WERI-Rb-1 (cell line): ENCODE results near the gene KIAA0232.
A peak's percentile ranks its signal among the peaks of the same experiment; 100 is the strongest.

Experiments used
- DNase-seq: peaks from one replicate; pipeline ENCODE4 v3.0.0-alpha.2; 2020
- H3K27ac ChIP-seq: fragments of 250-450 bp; sonication (Bioruptor Pico); 2 replicates; pipeline ENCODE4 v1.5.1; 2020; ENCODE audit warnings: mild to moderate bottlenecking, moderate library complexity
- H3K27me3 ChIP-seq: fragments of 250-450 bp; sonication (Bioruptor Pico); 2 replicates; pipeline ENCODE4 v1.5.1; 2021; ENCODE audit warnings: mild to moderate bottlenecking, low read depth, moderate library complexity; ENCODE audit not compliant: insufficient read depth, severe bottlenecking
- H3K36me3 ChIP-seq: fragments of 250-450 bp; sonication (Bioruptor Pico); 2 replicates; pipeline ENCODE4 v1.5.1; 2020; ENCODE audit warnings: mild to moderate bottlenecking, moderate library complexity
- H3K4me3 ChIP-seq: 2 replicates; pipeline ENCODE4 v1.5.1; 2011; ENCODE audit warnings: low read depth, mild to moderate bottlenecking, control low read depth, low read length
- H3K9me3 ChIP-seq: fragments of 250-450 bp; sonication (Bioruptor Pico); 2 replicates; pipeline ENCODE4 v1.5.1; 2021; ENCODE audit warnings: mild to moderate bottlenecking, moderate library complexity; ENCODE audit not compliant: severe bottlenecking
- TF ChIP-seq, protein P1 (sequence below): IDR thresholded peaks from 2 replicates; pipeline ENCODE4 v1.5.1; 2011; ENCODE audit warnings: low read depth, mild to moderate bottlenecking, control low read depth, inconsistent platforms, low read length

KIAA0232 gene, protein sequence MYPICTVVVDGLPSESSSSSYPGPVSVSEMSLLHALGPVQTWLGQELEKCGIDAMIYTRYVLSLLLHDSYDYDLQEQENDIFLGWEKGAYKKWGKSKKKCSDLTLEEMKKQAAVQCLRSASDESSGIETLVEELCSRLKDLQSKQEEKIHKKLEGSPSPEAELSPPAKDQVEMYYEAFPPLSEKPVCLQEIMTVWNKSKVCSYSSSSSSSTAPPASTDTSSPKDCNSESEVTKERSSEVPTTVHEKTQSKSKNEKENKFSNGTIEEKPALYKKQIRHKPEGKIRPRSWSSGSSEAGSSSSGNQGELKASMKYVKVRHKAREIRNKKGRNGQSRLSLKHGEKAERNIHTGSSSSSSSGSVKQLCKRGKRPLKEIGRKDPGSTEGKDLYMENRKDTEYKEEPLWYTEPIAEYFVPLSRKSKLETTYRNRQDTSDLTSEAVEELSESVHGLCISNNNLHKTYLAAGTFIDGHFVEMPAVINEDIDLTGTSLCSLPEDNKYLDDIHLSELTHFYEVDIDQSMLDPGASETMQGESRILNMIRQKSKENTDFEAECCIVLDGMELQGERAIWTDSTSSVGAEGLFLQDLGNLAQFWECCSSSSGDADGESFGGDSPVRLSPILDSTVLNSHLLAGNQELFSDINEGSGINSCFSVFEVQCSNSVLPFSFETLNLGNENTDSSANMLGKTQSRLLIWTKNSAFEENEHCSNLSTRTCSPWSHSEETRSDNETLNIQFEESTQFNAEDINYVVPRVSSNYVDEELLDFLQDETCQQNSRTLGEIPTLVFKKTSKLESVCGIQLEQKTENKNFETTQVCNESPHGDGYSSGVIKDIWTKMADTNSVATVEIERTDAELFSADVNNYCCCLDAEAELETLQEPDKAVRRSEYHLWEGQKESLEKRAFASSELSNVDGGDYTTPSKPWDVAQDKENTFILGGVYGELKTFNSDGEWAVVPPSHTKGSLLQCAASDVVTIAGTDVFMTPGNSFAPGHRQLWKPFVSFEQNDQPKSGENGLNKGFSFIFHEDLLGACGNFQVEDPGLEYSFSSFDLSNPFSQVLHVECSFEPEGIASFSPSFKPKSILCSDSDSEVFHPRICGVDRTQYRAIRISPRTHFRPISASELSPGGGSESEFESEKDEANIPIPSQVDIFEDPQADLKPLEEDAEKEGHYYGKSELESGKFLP (N-terminal part only)

DNA sequence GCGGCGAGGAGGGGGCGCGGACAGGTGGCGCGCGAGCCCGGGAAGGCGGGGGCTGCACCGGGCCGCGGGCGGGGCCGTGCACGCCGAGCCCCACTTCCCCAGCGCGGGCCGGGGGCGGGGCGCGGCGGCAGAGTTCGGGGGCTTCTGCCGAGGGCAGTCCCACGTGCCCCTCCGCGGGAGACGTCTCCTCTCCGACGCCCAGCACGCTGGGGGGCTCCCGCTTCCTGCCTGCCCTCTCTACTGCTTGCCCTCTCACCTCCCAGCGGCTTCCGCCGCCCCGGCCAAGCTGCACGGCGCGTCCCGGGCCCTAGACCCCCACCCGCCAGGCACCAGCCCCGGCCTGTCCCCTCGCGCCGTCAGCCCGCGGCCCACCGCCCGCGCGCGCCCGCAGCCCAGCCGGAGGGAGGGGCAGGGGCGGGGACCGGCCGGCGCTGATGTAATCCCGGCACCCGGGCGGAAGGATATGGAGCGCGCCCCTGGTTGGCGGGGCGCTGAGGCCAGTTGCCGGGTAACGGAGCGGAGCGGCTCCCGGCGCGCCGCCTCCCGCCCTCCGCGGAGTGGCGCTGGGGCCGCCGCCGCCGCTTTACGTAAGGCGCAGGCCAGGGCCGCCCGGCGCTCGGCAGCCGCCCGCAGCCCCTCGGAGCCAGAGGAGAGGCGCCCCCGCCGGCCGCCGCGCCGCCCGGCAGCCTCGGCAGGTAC, at the start of gene KIAA0232:
TSS of gene KIAA0232 (plus strand) at position 581 of the 699 bp plus-strand sequence. CDS start 41,727 bp downstream, outside the sequence.
- Histone ChIP-seq H3K4me3 (peak within 1 kb of the TSS; percentile 96), H3K36me3 (peaks cover 13% of the 10 kb centered on the region), H3K27me3 (no peaks in the 10 kb centered on the region), H3K9me3 (no peaks in the 10 kb centered on the region), H3K27ac (peak within 1 kb of the TSS; percentile 93)
- TF ChIP-seq, protein P1, sequence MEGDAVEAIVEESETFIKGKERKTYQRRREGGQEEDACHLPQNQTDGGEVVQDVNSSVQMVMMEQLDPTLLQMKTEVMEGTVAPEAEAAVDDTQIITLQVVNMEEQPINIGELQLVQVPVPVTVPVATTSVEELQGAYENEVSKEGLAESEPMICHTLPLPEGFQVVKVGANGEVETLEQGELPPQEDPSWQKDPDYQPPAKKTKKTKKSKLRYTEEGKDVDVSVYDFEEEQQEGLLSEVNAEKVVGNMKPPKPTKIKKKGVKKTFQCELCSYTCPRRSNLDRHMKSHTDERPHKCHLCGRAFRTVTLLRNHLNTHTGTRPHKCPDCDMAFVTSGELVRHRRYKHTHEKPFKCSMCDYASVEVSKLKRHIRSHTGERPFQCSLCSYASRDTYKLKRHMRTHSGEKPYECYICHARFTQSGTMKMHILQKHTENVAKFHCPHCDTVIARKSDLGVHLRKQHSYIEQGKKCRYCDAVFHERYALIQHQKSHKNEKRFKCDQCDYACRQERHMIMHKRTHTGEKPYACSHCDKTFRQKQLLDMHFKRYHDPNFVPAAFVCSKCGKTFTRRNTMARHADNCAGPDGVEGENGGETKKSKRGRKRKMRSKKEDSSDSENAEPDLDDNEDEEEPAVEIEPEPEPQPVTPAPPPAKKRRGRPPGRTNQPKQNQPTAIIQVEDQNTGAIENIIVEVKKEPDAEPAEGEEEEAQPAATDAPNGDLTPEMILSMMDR, result no peak
- peak; percentile 94 for DNase-seq

DNA sequence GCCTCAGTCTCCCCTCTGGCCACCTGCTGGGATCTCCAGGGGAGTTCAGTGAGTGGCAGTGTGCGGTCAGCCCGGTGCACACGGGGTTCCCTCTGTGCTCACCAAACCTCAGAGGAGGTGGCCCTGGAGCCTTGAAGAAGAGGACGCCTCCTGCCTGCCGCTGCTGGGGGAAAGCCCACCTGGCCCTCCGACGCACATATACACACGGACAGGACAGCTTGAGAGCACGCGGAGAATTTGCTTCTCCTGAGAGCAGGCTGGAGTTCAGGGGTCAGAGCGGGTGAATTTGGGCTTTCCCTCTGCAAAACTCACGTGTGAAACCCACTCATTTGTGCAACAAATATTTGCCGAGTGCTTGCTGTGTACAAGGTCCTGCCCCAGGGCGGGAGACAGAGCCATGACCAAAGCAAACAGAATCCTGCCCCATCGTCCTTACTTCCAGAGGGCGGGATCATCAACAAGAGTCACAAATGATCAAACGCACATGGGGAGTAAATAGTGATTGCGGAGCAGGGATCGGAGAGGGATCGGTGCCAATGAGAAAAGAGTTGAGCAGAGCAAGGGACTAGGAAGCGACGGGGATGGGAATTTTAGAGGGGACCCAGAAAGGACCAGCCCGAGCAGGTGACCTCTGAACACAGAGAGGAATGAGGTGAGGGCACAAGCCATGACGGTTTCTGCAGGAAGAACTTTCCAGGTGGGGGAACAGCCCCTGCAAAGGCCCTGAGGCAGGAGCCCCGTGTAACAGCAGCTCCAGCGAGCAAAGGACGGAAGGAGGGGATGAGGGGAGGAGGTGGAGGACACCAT, 49.0 kb upstream of the KIAA0232 start:
- TF ChIP-seq, protein P1, result no peak
- H3K36me3 ChIP-seq, result no peaks in the 10 kb centered on the region
- no peaks in the 10 kb centered on the region for H3K27me3 ChIP-seq
- no peaks in the 10 kb centered on the region for H3K9me3 ChIP-seq
- DNase-seq, result no peak
- H3K4me3 ChIP-seq, result no peak overlapping the region
- no peak overlapping the region for H3K27ac ChIP-seq

DNA sequence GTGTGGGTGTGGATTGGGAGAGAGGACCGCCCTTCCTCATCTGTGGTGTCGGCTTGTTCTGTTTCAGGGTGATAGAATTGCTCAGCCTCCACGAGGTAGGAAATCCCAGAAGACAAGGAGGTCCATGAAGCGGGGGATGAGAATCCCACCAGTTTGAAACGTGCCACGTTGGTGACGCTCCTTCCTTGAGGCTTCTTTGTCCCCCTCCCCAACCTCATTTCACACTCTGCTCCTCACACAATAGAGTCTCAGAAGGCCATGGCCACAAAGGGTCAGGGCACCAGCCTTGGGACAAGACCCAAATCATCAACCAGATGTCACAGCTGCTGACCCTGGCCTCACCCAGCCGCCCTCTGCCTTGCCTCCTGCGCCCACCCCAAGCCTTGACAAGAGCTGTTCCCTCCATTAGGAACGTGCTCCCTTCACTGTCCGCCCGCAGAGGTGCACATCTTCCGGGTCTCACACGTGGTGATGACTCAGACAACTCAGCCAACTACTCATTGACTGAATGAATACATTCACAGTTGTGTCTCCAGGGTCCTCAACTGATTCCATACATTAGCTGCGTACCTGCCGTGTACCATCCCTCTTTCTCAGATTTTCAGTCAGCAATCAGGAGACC, 48.3 kb upstream of the KIAA0232 start:
- Histone ChIP-seq H3K9me3 (no peaks in the 10 kb centered on the region), H3K4me3 (no peak overlapping the region), H3K27me3 (no peaks in the 10 kb centered on the region), H3K36me3 (no peaks in the 10 kb centered on the region), H3K27ac (no peak overlapping the region)
- TF ChIP-seq, protein P1, result no peak
- no peak for DNase-seq

DNA sequence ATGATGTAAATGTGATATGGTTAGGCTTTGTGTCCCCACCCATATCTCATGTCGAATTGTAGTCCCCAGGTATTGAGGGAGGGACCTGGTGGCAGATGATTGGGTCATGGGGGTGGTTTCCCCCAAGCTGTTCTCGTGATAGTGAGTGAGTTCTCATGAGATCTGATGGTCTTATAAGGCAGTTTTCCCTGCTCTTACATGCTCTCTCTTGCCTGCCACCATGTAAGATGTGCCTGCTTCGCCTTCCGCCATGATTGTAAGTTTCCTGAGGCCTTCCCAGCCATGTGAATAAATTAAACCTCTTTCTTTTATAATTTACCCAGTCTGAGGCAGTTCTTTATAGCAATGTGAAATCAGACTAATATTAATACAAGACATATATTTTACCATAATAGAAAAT, 42.6 kb upstream of the KIAA0232 start:
- H3K9me3 ChIP-seq, result peaks cover 6% of the 10 kb centered on the region
- H3K27me3 ChIP-seq, result no peaks in the 10 kb centered on the region
- H3K27ac ChIP-seq, result no peak overlapping the region
- no peak overlapping the region for H3K4me3 ChIP-seq
- TF ChIP-seq, protein P1, result no peak
- no peak for DNase-seq
- no peaks in the 10 kb centered on the region for H3K36me3 ChIP-seq
